ENCODE measurements around the gene NKX2-3. TPM values are rescaled to one million over a fixed set of nuclear protein-coding genes. Genes with fewer than 3 reads are reported as not detected.

The NKX2-3 gene
- total RNA-seq, 2 experiments from 2014 or later, result not detected

Other genes with a start within 250 kb of the NKX2-3 start
- not detected for gene CNNM1, start 203.6 kb upstream of the NKX2-3 start, total RNA-seq
- 10 to 100 TPM; 33.2 to 36.5 TPM for gene GOT1, start 102.3 kb upstream of the NKX2-3 start, total RNA-seq
- 10 to 100 TPM; 60.4 to 89.5 TPM for gene SLC25A28, start 87.5 kb downstream of the NKX2-3 start, total RNA-seq
- gene ENTPD7, start 126.6 kb downstream of the NKX2-3 start, total RNA-seq, result 1 to 10 TPM; 4.3 to 7.4 TPM
- 10 to 100 TPM; 40.4 to 42.1 TPM for gene COX15, start 199.2 kb downstream of the NKX2-3 start, total RNA-seq
- gene CUTC, start 199.3 kb downstream of the NKX2-3 start, total RNA-seq, result 10 to 100 TPM; 23.6 to 26.9 TPM
- gene ABCC2, start 249.7 kb downstream of the NKX2-3 start, total RNA-seq, result under 1 TPM; 0.82 to 0.85 TPM

All from activated CD8-positive, alpha-beta memory T cell treated with anti-CD3 and anti-CD28 coated beads, Interleukin-2, amount 10 ng/mL, durations not matched to agents 7 days and 5 days (primary cell).